GM19239 (cell line): Measurements from ENCODE around the gene ESRRG.

Experiments
- DNase-seq: peaks from one replicate; pipeline ENCODE4 v3.0.0; 2011; ENCODE audit warnings: low spot score; ENCODE audit not compliant: insufficient read length
- FAIRE-seq: peaks from 2 replicates; lab custom pipeline; 2011; peaks lifted over from hg19 to GRCh38; lab: Jason Lieb, UNC

Gene ESRRG

DNA sequence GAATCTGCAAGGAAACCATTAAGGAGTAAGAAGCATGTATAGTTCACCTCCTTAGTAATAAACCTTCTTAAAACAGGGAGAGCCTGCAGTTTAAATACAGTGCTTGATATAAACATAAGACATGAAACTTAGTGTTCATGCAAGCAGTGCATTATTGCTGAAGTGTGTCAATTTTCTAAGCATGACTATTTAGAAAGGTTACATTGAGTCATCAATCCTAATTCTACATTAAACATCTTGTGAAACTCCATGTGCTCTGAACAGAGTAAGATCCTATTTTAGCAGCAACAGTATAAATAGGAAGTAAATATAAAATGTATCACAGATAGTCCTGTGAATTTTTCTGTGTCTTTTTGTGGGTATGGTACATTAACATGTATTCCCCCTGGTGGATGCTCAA is 135.5 kb downstream of the ESRRG start:
- DNase-seq (no peak), FAIRE-seq (no peak)

GRCh38 chr1:216582151-216582550 is 141.1 kb downstream of the ESRRG start:
- FAIRE-seq: no peak
- DNase-seq: no peak

- DNase-seq (no peak), FAIRE-seq (no peak)
Observed at GRCh38 chr1:216580538-216581057, 142.6 kb downstream of the ESRRG start.

DNA sequence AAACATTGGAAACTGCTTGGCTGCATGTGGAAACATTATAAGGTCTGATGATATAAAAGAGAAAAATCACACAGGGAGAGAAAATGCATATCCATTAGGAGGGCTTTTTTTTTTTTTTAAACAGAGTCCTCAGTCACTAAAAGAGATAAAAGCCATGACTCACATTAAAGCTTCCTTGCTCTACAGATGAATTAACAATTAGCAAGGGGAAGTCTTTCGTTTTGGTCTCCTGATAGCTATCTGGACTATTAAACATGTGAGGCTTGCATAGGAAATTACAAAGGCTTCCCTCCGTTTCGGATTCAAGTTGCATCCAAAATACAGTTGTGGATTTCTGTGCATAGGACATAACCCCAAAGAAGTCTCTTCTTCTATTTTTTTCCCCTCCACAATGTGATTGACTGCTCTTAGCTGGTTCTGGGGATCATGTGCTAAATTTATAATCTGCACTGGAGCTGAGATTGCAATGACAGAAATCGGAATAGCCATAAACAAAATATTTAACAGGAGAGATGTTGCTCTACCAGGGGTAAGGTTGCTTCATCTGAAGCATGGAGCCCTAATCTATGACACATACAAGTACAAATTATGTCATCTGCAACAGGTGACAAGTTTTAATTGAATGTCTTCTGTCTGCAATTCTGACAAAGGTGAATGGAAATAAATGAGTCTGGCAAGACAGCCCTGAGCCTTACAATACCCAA is 146.8 kb downstream of the ESRRG start:
- FAIRE-seq (no peak), DNase-seq (no peak)

DNA sequence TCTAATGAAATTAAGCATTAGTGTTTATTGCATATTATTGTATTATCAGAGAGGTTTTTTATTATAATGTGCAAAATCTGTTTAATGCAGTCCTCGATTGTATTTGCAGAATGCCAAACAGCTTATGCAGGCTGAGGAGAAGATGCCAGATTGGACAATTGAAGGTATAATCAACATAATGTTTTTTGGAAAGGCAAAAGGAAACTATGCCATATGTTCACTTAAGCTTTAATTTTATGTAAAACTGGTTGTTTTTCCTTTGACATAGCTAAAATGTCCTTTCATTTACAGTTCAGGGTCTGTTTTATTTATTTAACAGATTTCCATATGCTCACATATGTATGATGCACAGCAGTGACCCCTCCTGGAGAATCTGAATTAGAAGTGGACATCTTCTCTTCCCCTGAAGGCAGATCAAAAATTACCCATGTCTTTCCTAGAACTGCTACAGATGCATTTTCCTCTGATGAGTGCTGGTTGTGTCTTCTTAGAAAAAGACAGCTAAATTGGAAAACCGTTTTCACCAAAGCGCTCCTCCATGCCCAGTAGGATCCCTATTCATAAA is 156.5 kb downstream of the ESRRG start:
- no peak for FAIRE-seq

DNA sequence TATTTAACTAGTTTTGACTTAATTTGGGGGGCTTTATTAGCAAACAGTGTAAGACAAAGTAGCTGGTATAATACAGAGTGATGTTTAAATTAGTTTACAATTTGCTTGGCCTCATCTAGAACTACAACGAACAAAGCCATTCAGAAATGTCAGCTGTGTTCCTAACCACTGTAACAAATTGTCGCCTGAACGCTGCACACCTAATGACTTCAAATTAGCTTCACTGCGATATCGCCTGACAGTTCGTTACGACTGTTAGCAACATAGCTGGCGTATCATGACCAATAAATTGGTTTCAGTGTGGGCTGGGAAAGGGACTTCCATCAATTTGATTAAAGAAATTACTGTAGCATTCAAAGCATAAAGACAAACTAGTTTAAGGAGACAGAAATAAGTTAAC is 160.1 kb downstream of the ESRRG start:
- FAIRE-seq: no peak
- DNase-seq: no peak

More for the DNA sequence above, 156.5 kb downstream of the ESRRG start:
- DNase-seq: no peak

GRCh38 chr1:216562383-216562782 is 160.8 kb downstream of the ESRRG start:
- no peak for FAIRE-seq

DNA sequence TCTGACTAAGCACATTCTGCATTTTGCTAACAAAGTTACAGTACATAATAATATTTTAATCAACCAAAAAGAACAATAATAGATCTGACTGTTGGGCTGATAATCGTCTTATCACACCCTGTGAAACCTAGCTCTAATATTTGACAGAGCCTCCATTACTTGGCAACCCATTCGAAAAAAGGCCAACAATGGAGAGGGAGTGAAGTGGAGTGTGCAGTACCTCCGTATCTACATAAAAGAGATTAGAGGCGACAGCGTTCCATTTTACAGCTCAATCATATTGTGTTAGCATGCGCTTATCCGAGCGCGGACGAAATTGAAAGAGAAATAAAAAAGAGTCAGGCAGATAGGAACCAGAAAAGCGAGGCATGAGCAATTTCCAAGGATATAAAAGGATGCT is 162.7 kb downstream of the ESRRG start:
- DNase-seq: no peak

More at GRCh38 chr1:216562383-216562782, 160.8 kb downstream of the ESRRG start:
- DNase-seq: no peak

DNA sequence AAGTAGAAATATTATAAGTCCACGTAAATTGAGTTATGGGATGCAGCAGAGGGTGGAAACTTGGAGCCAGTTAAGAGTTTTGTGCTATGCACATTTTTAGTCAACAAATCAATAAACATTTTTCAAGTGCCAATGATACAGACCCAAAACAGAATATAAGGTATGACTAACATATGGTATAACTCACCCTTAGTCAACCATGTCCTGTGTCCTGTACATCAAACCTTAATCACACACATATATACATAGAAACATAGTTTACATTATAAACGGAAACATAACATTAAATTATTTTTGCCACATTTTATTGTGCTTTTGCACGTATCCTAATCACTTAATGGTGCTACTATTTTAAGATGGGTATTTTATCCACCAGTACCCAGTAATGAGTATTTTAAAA is 163.9 kb downstream of the ESRRG start:
- FAIRE-seq: no peak
- DNase-seq: no peak

More for the DNA sequence above, 162.7 kb downstream of the ESRRG start:
- no peak for FAIRE-seq

DNA sequence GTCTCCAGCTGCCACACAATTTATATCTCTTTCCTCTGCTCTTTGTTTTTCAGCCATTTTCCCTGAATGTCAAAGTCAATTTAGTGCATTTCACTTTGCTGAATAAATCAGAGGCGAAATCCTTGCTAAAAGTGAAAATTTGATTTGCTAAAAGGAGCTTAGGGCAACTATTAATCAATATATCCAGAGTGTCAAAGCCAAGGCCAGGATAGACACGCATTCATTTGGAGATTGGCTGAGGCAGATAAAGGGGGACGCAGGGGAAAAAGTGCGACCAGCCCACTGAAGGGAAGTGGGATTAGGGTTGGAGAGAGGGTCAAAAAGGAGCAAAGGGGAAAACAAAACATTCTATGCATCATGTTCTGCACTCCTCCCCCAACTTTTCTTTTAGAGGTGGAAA is 167.6 kb downstream of the ESRRG start:
- DNase-seq (no peak), FAIRE-seq (no peak)

DNA sequence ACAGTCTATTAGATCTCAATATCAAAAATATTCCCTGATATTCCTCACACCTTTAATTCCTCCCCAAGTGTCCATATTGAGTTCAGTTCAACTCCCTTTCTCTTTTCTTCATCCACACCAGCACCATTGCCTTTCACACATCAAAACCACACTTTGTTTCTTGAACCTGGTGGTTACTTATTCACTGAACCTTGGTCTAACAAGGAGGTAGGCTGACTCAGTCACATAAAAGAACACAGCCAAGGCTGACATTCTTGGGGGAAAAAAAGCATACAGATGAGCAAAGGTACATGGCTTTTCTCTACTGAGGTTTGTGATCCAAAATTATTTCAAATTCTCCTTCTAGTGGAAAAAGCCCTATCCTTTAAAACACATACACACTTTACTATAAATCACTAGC is 168.3 kb downstream of the ESRRG start:
- FAIRE-seq: no peak
- no peak for DNase-seq

DNA sequence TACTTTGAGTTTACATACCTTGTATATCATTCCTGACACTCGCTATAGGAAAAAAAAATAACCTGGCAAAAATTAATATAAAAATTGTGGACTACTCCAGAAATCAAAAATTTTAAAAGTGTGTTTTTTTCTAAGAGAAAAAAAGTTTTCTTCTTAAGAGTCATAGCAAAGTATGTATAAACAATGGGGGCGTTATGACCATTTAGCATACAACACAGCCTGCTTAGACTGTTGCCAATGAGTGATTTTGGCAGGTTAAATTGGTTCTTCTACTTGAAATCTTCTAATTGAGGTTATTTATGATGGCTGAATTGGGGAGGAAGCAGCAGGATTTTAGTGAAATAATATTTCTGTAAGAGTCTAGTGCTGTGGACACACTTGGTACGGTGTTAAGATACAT is 169.5 kb downstream of the ESRRG start:
- DNase-seq (no peak), FAIRE-seq (no peak)

- no peak for DNase-seq
- no peak for FAIRE-seq
Observed at GRCh38 chr1:216553040-216553439, 170.2 kb downstream of the ESRRG start.

GRCh38 chr1:216549796-216550195 is 173.4 kb downstream of the ESRRG start:
- no peak for FAIRE-seq
- no peak for DNase-seq

DNA sequence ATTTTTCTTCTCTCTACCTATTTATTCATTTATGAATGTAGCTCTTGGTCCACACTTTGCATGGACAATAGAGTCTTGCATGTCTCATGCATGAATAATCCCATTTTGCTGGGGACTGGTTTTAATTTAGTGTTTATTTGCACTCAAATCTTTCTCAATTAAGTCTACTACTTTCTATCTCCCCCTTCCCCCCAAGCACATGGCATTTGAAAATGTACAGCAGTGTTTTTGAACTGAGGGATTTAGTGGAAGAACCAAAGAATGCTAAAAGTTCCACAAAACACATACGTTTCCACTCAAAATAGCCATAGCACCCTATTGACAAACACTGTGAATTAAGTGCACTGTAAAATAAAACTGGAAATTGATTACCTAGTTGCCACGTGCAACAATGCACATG is 180.5 kb downstream of the ESRRG start:
- FAIRE-seq: no peak

DNA sequence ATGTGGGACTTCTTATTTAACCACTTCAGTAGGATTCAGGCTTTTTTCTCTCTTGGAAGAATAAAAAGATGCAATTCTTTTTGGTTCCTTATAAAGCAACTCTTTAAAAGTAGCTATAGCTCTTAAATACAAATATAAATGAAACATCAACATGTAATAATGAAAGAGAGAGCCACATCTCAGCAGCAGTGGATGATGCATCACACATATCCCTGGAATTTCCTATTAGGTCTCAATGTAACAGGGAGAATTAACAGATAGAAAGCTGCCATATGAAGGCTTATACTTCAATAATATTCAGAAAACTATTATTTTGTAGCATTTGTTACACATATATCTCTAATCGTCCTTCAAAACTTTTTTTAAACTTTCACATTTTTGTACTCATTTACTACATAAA is 181.0 kb downstream of the ESRRG start:
- DNase-seq: no peak
- no peak for FAIRE-seq

More for the DNA sequence above, 180.5 kb downstream of the ESRRG start:
- DNase-seq: no peak

GRCh38 chr1:216535751-216536150 is 187.5 kb downstream of the ESRRG start:
- DNase-seq (no peak), FAIRE-seq (no peak)

DNA sequence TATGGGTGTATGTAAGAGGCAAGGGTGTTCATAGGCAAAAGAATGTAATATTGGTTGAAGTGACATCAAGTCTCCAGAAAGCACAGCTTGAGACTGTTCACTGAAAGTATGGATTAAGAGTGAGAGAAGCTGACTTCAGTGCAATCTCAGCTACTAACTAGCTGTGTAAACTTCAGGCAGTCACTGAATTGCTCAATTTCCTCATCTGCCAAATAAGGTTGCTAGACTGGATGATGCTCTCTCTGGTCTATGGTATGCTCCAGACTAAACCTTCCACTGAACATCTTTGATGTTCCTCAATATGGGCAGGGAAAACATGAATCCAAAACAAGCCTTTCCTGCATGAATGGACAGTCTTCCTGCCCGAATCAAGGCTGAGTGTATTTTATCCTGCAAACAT is 188.2 kb downstream of the ESRRG start:
- DNase-seq: no peak
- FAIRE-seq: no peak

DNA sequence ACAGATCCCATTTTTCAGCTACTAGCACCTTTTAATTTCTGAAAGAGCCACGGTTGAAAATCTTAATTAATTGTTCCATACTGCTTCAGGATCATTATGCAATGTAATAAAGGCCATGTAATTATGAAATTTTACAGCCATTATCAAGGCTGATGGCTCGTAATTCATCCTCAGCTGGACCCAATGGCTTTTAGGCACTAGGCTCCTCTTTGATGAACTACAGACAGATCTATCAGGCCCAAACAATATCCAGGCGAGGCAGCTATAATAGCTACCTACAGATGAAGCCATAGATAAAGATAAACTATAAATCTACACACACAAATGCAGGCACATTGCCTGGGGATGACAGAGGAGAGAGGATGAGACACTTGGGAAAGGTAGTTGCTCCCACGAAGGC is 189.5 kb downstream of the ESRRG start:
- no peak for DNase-seq

GRCh38 chr1:216532251-216532798 is 190.9 kb downstream of the ESRRG start:
- DNase-seq: no peak

More for the DNA sequence above, 189.5 kb downstream of the ESRRG start:
- FAIRE-seq: no peak

More at GRCh38 chr1:216532251-216532798, 190.9 kb downstream of the ESRRG start:
- no peak for FAIRE-seq
